Stimulated activated naive B cell treated with anti-CD40 and anti-IgM and Interleukin-4, amounts not matched to agents 10 μg/mL and 1 μg/mL and 100 μg/mL, for 72 hours (primary cell): ENCODE results near the gene KRT72.
A peak's percentile ranks its signal among the peaks of the same experiment; 100 is the strongest.

Experiments used
- ATAC-seq, 2 donors: fragments of 150-1000 bp; cut with Tn5 transposase; replicated peaks; 2 replicates each; pipeline ENCODE4 v1.10.0; 2021; ENCODE audit warnings: moderate library complexity in 1 of 2
- DNase-seq: peaks from one replicate; pipeline ENCODE4 v3.0.0; 2021
- H3K27ac Mint-ChIP-seq: one replicate; pipeline ENCODE4 v1.8.0; 2022; ENCODE audit warnings: mild to moderate bottlenecking, mixed read lengths
- H3K27me3 Mint-ChIP-seq, 2 donors: one replicate each; pipeline ENCODE4 v1.8.0; 2022; ENCODE audit warnings: mixed read lengths in 2 of 2
- H3K36me3 Mint-ChIP-seq, 2 donors: one replicate each; pipeline ENCODE4 v1.8.0; 2022; ENCODE audit warnings: mixed read lengths in 2 of 2, mild to moderate bottlenecking in 1 of 2
- H3K4me1 Mint-ChIP-seq, 2 donors: one replicate each; pipeline ENCODE4 v1.8.0; 2022; ENCODE audit warnings: mixed read lengths in 2 of 2, mild to moderate bottlenecking in 1 of 2
- H3K4me3 Mint-ChIP-seq, 2 donors: one replicate each; pipeline ENCODE4 v1.8.0; 2022; ENCODE audit warnings: mild to moderate bottlenecking in 2 of 2, mixed read lengths in 2 of 2, moderate library complexity in 1 of 2
- H3K9me3 Mint-ChIP-seq, 2 donors: one replicate each; pipeline ENCODE4 v1.8.0; 2022; ENCODE audit warnings: mixed read lengths in 2 of 2, mild to moderate bottlenecking in 1 of 2

KRT72 gene

DNA sequence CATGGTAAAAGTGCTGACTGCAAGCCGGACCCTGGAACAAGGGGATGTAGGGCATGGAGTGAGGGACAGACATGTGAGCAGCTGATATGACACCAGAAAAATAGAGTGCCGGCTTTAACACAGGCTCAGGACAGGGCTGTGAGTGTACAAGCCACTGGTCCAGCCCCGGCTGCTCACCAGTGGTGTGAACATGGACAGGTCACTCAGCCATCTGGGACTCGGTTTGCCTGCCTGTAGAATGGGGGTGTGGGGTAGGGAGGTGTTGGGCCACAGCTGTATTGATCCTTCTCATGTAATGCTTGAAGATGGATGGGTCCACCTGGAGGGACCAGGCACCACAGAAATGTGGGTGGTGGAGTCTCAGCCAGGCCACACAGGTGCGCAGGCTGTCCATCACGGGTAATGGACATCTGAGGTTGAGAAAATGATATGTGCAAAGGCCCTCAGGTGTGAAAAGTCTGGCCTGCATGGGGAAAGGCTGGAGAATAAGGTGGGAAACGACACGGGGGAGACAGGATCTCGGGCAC, 17.0 kb downstream of the KRT72 start:
- H3K36me3 Mint-ChIP-seq = no peaks in the 10 kb centered on the region
- H3K9me3 Mint-ChIP-seq = no peaks in the 10 kb centered on the region
- no peak overlapping the region for H3K27ac Mint-ChIP-seq
- H3K4me1 Mint-ChIP-seq = no peaks in the 10 kb centered on the region
- no peak for ATAC-seq
- H3K4me3 Mint-ChIP-seq = no peak overlapping the region
- DNase-seq = no peak
- peaks cover 16% of the 10 kb centered on the region in 2 donors for H3K27me3 Mint-ChIP-seq

DNA sequence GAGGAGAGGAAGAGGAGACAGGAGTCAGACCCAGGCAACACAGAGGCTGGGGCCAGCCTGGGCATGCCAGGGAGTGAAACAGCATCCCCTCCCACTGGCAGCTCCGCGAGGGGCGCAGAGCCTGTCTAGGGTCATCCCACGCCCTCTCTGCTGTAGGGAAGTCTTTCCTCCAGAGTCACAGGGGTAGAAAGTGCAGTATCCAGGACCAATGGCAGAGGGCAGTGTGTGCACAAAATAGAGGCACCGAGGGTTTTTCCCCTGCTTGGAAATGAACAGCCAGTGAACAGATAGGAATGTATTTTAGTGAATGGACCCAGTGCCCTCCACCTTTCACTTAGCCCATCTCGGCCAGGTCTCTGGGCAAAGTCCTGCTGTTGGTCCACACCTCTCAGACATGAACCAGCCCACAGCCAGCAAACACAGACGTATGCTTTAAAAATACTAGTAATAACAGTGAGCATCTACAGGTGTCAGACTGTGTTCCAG, 18.2 kb downstream of the KRT72 start:
- Mint-ChIP-seq H3K9me3 (no peaks in the 10 kb centered on the region), H3K27me3 (peaks cover 16% of the 10 kb centered on the region in 2 donors), H3K27ac (no peak overlapping the region), H3K36me3 (no peaks in the 10 kb centered on the region), H3K4me3 (no peak overlapping the region), H3K4me1 (no peaks in the 10 kb centered on the region)
- DNase-seq (peak; percentile 23), ATAC-seq (peak; percentile 79 to 89)

GRCh38 chr12:52582486-52582885, 18.8 kb downstream of the KRT72 start:
- H3K4me3 Mint-ChIP-seq = no peak overlapping the region
- H3K27me3 Mint-ChIP-seq = peaks cover 16% of the 10 kb centered on the region in 2 donors

GRCh38 chr12:52581481-52581880, 19.8 kb downstream of the KRT72 start:
- H3K27ac Mint-ChIP-seq = no peak overlapping the region
- H3K27me3 Mint-ChIP-seq = peaks cover 16% of the 10 kb centered on the region in 2 donors

More at GRCh38 chr12:52582486-52582885, 18.8 kb downstream of the KRT72 start:
- H3K27ac Mint-ChIP-seq = no peak overlapping the region
- no peaks in the 10 kb centered on the region for H3K4me1 Mint-ChIP-seq
- peak in 1 of 2 donors; percentile 6 for ATAC-seq
- no peak for DNase-seq
- no peaks in the 10 kb centered on the region for H3K9me3 Mint-ChIP-seq
- no peaks in the 10 kb centered on the region for H3K36me3 Mint-ChIP-seq

GRCh38 chr12:52581066-52581465, 20.2 kb downstream of the KRT72 start:
- H3K27ac Mint-ChIP-seq = no peak overlapping the region
- DNase-seq (no peak), ATAC-seq (no peak)
- H3K4me1 Mint-ChIP-seq = no peaks in the 10 kb centered on the region
- H3K9me3 Mint-ChIP-seq = no peaks in the 10 kb centered on the region
- H3K36me3 Mint-ChIP-seq = no peaks in the 10 kb centered on the region
- H3K27me3 Mint-ChIP-seq = peaks cover 12 to 20% of the 10 kb centered on the region in 2 donors
- no peak overlapping the region for H3K4me3 Mint-ChIP-seq

More at GRCh38 chr12:52581481-52581880, 19.8 kb downstream of the KRT72 start:
- no peaks in the 10 kb centered on the region for H3K36me3 Mint-ChIP-seq
- no peak overlapping the region for H3K4me3 Mint-ChIP-seq
- no peak for ATAC-seq
- no peak for DNase-seq
- no peaks in the 10 kb centered on the region for H3K4me1 Mint-ChIP-seq
- no peaks in the 10 kb centered on the region for H3K9me3 Mint-ChIP-seq

DNA sequence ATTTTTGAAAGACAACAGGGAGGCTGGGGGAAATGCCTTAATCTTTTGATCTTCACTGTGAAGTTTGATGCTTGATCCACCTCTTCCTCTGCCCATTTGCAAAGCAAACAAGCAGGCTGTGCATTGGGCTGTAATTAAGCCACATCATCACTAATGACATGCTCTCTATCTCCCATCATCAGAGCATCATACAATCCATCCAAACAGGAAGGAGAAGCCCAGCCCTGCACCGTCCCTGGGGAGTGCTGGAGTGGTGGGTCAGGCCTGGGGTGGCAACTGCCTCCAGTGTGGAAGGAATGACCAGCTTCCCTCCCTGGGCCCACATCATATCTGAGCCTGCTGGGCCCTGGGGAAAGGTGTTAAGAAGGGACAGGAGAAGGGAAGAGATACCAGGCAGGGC, 20.8 kb downstream of the KRT72 start:
- ATAC-seq (no peak), DNase-seq (no peak)
- Mint-ChIP-seq H3K9me3 (no peaks in the 10 kb centered on the region), H3K27me3 (peaks cover 12 to 22% of the 10 kb centered on the region in 2 donors), H3K4me1 (no peaks in the 10 kb centered on the region), H3K27ac (no peak overlapping the region), H3K4me3 (no peak overlapping the region), H3K36me3 (no peaks in the 10 kb centered on the region)

- DNase-seq (no peak), ATAC-seq (no peak)
- peaks cover 12 to 22% of the 10 kb centered on the region in 2 donors for H3K27me3 Mint-ChIP-seq
- H3K9me3 Mint-ChIP-seq = no peaks in the 10 kb centered on the region
- H3K27ac Mint-ChIP-seq = no peak overlapping the region
- no peaks in the 10 kb centered on the region for H3K36me3 Mint-ChIP-seq
- H3K4me3 Mint-ChIP-seq = no peak overlapping the region
- no peaks in the 10 kb centered on the region for H3K4me1 Mint-ChIP-seq
Observed at GRCh38 chr12:52579468-52580465, 21.5 kb downstream of the KRT72 start.

DNA sequence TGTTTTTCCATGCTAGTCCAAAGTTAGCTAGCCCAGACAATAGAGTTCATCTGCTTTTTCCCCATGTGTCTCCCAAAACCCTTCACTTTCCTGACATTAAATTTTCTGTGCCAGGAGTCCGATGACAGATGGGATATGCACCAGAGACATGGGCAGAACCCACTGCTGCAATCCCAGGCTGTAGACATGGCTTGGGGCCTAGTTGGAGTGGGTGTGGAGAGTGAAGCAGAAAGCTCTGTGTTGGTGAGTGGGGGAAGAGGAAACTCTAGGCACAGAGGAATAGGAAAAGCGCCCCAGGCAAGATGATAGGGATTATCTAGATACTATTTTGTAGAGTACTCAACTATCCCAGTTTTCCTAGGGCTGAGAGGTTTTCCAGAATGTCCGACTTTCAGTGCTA, 22.8 kb downstream of the KRT72 start:
- Mint-ChIP-seq H3K27me3 (peaks cover 12 to 22% of the 10 kb centered on the region in 2 donors), H3K4me3 (no peak overlapping the region), H3K36me3 (no peaks in the 10 kb centered on the region), H3K9me3 (no peaks in the 10 kb centered on the region), H3K4me1 (no peaks in the 10 kb centered on the region), H3K27ac (no peak overlapping the region)
- DNase-seq (no peak), ATAC-seq (no peak)

- no peak for DNase-seq
- no peaks in the 10 kb centered on the region for H3K9me3 Mint-ChIP-seq
Observed at GRCh38 chr12:52577316-52577715, 23.9 kb downstream of the KRT72 start.

GRCh38 chr12:52575948-52576347, 25.3 kb downstream of the KRT72 start:
- H3K36me3 Mint-ChIP-seq = no peaks in the 10 kb centered on the region
- no peak overlapping the region for H3K4me3 Mint-ChIP-seq
- ATAC-seq = no peak
- H3K9me3 Mint-ChIP-seq = no peaks in the 10 kb centered on the region
- no peak for DNase-seq
- H3K27me3 Mint-ChIP-seq = peaks cover 14 to 28% of the 10 kb centered on the region in 2 donors
- H3K4me1 Mint-ChIP-seq = no peaks in the 10 kb centered on the region
- no peak overlapping the region for H3K27ac Mint-ChIP-seq

More at GRCh38 chr12:52577316-52577715, 23.9 kb downstream of the KRT72 start:
- no peaks in the 10 kb centered on the region for H3K36me3 Mint-ChIP-seq
- H3K27me3 Mint-ChIP-seq = peaks cover 21 to 31% of the 10 kb centered on the region in 2 donors
- H3K4me3 Mint-ChIP-seq = no peak overlapping the region
- H3K27ac Mint-ChIP-seq = no peak overlapping the region
- no peak for ATAC-seq
- H3K4me1 Mint-ChIP-seq = no peaks in the 10 kb centered on the region

DNA sequence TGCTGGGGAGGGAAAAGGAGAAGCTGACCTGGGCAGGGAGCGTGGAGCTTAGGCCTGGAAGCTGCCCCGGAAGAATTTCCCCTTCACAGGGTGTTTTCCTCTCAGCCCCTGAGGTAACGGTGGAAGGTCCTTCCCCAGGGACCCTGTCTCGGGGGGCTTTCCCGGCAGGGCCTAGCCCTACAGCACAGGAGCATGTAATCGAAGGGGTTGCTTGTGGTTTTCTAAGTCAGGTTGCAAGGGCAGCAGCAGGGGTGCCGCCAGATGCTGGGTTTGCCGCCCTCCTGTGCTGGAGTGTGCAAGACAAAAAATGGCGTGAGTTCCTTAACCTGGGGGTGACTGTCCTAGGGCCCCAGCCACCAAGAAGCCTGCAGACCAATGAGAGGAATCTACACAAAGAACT, 26.0 kb downstream of the KRT72 start:
- H3K27me3 Mint-ChIP-seq = peaks cover 10 to 23% of the 10 kb centered on the region in 2 donors
- ATAC-seq (no peak), DNase-seq (no peak)
- H3K4me3 Mint-ChIP-seq = no peak overlapping the region
- no peaks in the 10 kb centered on the region for H3K36me3 Mint-ChIP-seq
- H3K9me3 Mint-ChIP-seq = no peaks in the 10 kb centered on the region
- no peaks in the 10 kb centered on the region for H3K4me1 Mint-ChIP-seq
- H3K27ac Mint-ChIP-seq = no peak overlapping the region

DNA sequence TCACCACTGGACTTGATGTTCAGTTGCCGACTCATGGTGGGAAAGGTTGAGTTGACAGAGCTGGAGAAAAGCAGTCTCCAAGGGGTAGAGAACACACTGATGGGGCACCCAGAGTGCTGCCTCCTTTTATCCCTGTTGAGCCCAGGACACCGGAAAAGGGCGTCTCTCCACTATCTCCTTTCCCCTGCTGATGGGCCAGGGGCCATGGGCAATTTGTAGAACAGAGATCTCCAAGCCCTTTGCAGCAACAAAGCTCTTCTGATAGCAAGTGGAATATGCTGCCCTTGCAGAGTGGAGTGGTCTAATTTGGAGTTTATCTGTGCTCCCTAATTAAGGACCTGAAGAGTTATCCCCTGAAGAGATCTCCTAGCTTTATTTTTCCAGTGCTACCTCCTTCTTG, 27.5 kb downstream of the KRT72 start, which contains the start of gene KRT74:
Gene KRT74, minus strand, starts transcription at position 101 of the 400 bp plus-strand sequence. Its CDS starts 66 bp downstream, at position 35.
- ATAC-seq (no peak), DNase-seq (no peak)
- Mint-ChIP-seq H3K27me3 (peaks cover 10 to 23% of the 10 kb centered on the region in 2 donors), H3K4me3 (no peak within 1 kb of the TSS), H3K36me3 (no peaks in the 10 kb centered on the region), H3K9me3 (no peaks in the 10 kb centered on the region), H3K27ac (no peak within 1 kb of the TSS), H3K4me1 (no peaks in the 10 kb centered on the region)

DNA sequence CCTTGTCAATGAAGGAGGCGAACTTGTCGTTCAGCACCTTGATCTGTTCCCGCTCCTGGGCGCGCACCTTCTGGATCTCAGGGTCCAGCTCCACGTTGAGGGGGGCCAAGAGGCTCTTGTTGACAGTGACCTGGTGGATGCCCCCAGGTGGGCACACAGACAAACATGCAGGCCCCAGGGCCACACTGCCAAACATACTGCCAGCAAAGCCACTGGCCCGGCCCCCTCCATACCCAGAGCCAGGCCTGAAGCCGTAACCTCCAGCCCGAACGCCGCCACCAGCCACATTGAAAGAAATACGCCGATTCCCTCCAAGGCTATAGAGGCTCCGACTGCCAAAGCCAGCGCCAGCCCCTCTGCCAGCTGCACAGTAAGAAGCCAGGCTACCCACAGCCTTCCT, 28.0 kb downstream of the KRT72 start:
- ATAC-seq (no peak), DNase-seq (no peak)
- Mint-ChIP-seq H3K27me3 (peaks cover 11 to 24% of the 10 kb centered on the region in 2 donors), H3K9me3 (no peaks in the 10 kb centered on the region), H3K36me3 (no peaks in the 10 kb centered on the region), H3K27ac (no peak overlapping the region), H3K4me3 (no peak overlapping the region), H3K4me1 (no peaks in the 10 kb centered on the region)

DNA sequence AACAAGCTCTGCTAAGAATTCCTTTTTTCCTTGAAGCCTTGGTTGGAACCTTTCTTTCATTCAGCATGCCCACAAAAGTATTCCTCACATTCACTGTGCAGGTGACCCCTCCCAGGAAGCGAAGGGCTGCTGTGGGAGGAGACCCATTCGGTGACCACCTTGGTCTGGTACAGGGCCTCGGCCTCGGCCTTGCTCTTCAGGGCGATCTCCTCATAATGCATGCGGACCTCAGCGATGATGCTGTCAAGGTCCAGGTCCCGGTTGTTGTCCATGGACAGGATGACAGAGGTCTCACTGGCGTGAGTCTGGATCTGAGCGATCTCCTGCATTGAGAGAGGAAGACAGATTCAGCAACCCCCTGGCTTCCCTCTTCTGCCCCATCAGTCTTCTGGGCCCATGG, 30.8 kb downstream of the KRT72 start:
- Mint-ChIP-seq H3K4me1 (no peaks in the 10 kb centered on the region), H3K36me3 (no peaks in the 10 kb centered on the region), H3K27ac (no peak overlapping the region), H3K27me3 (peaks cover 25 to 30% of the 10 kb centered on the region in 2 donors), H3K9me3 (no peaks in the 10 kb centered on the region), H3K4me3 (no peak overlapping the region)
- ATAC-seq (no peak), DNase-seq (no peak)
